K562 (cell line): ENCODE results near the gene SHANK1. TPM values are rescaled to one million over a fixed set of nuclear protein-coding genes. Genes with fewer than 3 reads are reported as not detected.

Experiments
- ATAC-seq: fragments of 200-7000 bp; cut with Tn5 transposase; 3 replicates; pipeline ENCODE4 v1.9.1; 2020; ENCODE audit warnings: moderate library complexity
- BruUV-seq: library from RNA; stranded (reverse); fragments of 400-500 nt; replicated peaks from 2 replicates; lab custom pipeline; 2021; lab: Mats Ljungman, UMichigan
- CTCF ChIA-PET: fragments of 300-600 bp; formaldehyde crosslinking; extraction: SDS; loops from one replicate; lab custom pipeline; 2021; ENCODE audit warnings: low intra/inter-chr PET ratio; lab: Yijun Ruan, JAX
- POLR2A ChIA-PET: fragments of 300-600, 350-650 bp; sonication (Branson Sonifier 250); formaldehyde crosslinking; extraction: SDS; loops from one replicate; lab custom pipeline; 2021; ENCODE audit warnings: antibody characterized with exemption, inconsistent platforms; lab: Yijun Ruan, JAX
- DNase-seq, 4 experiments: peaks; one replicate each; pipeline versions ENCODE4 v3.0.0 to v3.0.0-alpha.2; 2011 to 2018; ENCODE audit warnings: low spot score in 3 of 4, mixed read lengths in 3 of 4; ENCODE audit errors: extremely low read depth in 1 of 4
- FAIRE-seq: peaks from 2 replicates; lab custom pipeline; 2011; peaks lifted over from hg19 to GRCh38; lab: Jason Lieb, UNC
- H2AFZ ChIP-seq: 2 replicates; pipeline ENCODE4 v1.6.0; 2011; ENCODE audit warnings: low read depth, low read length, control low read depth, inconsistent platforms
- H3K27ac ChIP-seq: fragments of 200-600 bp; 3 replicates; pipeline ENCODE4 v1.8.0; 2011; ENCODE audit warnings: low read depth, mild to moderate bottlenecking, control low read depth, inconsistent platforms, low read length, moderate library complexity, mixed read lengths; ENCODE audit errors: extremely low read depth
- H3K27me3 ChIP-seq, 2 experiments: fragments of 300-600 bp in 1 of 2; 2 replicates in 1 of 2; 3 replicates in 1 of 2; pipeline versions ENCODE4 v1.6.0 to v1.8.0; 2011; ENCODE audit warnings: inconsistent platforms in 2 of 2, low read length in 2 of 2, mild to moderate bottlenecking in 1 of 2, mixed read lengths in 1 of 2, moderate library complexity in 1 of 2; ENCODE audit not compliant: control insufficient read depth in 2 of 2, insufficient read depth in 2 of 2
- H3K36me3 ChIP-seq: fragments of 300-600 bp; 3 replicates; pipeline ENCODE4 v1.8.0; 2011; ENCODE audit warnings: mild to moderate bottlenecking, low read length, inconsistent platforms; ENCODE audit not compliant: control insufficient read depth, insufficient read depth
- H3K4me1 ChIP-seq, 2 experiments: fragments of 200-600 bp in 1 of 2; replicated peaks in 1 of 2; 2 replicates in 1 of 2; 3 replicates in 1 of 2; pipeline versions ENCODE4 v1.5.1 to v1.8.0; 2011; ENCODE audit warnings: inconsistent platforms in 2 of 2, low read length in 2 of 2, mild to moderate bottlenecking in 1 of 2, mixed read lengths in 1 of 2, moderate library complexity in 1 of 2; ENCODE audit not compliant: control insufficient read depth in 2 of 2, insufficient read depth in 2 of 2
- H3K4me2 ChIP-seq: 2 replicates; pipeline ENCODE4 v1.6.1; 2011; ENCODE audit warnings: low read length, control low read depth, inconsistent platforms, mixed read lengths; ENCODE audit not compliant: insufficient read depth
- H3K4me3 ChIP-seq: fragments of 200-600 bp; sonication (generic), shearing (Covaris generic); 2 replicates; pipeline ENCODE4 v1.5.1; 2016; ENCODE audit warnings: control low read depth, inconsistent platforms
- H3K79me2 ChIP-seq: fragments of 200-600 bp; 3 replicates; pipeline ENCODE4 v1.8.0; 2011; ENCODE audit warnings: low read length, inconsistent platforms; ENCODE audit not compliant: control insufficient read depth, insufficient read depth
- H3K9ac ChIP-seq, 2 experiments: 2 replicates each; pipeline versions ENCODE4 v1.6.0 to v1.6.1; 2011; ENCODE audit warnings: low read depth in 2 of 2, low read length in 2 of 2, control low read depth in 1 of 2, inconsistent platforms in 1 of 2, mild to moderate bottlenecking in 1 of 2, mixed read lengths in 1 of 2; ENCODE audit not compliant: insufficient read depth in 1 of 2
- H3K9me1 ChIP-seq: one replicate; pipeline ENCODE4 v1.6.0; 2011; ENCODE audit warnings: inconsistent platforms, mild to moderate bottlenecking, low read length, moderate library complexity; ENCODE audit not compliant: control insufficient read depth, insufficient read depth
- H3K9me3 ChIP-seq: replicated peaks from 2 replicates; pipeline ENCODE4 v1.5.1; 2011; ENCODE audit warnings: low read depth, low read length, inconsistent platforms; ENCODE audit not compliant: control insufficient read depth, insufficient read depth
- H4K20me1 ChIP-seq: replicated peaks from 2 replicates; pipeline ENCODE4 v1.6.1; 2011; ENCODE audit warnings: low read length, inconsistent platforms, mixed read lengths; ENCODE audit not compliant: control insufficient read depth, insufficient read depth
- CCNT2 ChIP-seq: IDR thresholded peaks from 2 replicates; pipeline ENCODE4 v1.6.1; 2011; ENCODE audit warnings: borderline replicate concordance, low read depth, mild to moderate bottlenecking, moderate library complexity, mixed read lengths, low read length; ENCODE audit not compliant: insufficient read length; ENCODE audit errors: extremely low read depth
- CHD1 ChIP-seq: fragments of 200-600 bp; sonication (generic); IDR thresholded peaks from one replicate; pipeline ENCODE4 v1.6.1; 2012; ENCODE audit warnings: mild to moderate bottlenecking, moderate library complexity, low read length, inconsistent platforms
- FOXK2 ChIP-seq, 2 experiments: fragments of 450-650 bp; IDR thresholded peaks in 1 of 2; conservative IDR thresholded peaks in 1 of 2; 2 replicates each; pipeline ENCODE4 v1.6.1; 2016; ENCODE audit warnings: low read depth in 2 of 2, mild to moderate bottlenecking in 1 of 2
- HMG20B ChIP-seq: fragments of 250-450 bp; sonication (Bioruptor Pico); IDR thresholded peaks from 2 replicates; pipeline ENCODE4 v1.5.0; 2021; ENCODE audit warnings: mild to moderate bottlenecking
- LARP7 ChIP-seq: fragments of 450-650 bp; IDR thresholded peaks from 2 replicates; pipeline ENCODE4 v1.6.1; 2016
- NFXL1 ChIP-seq: fragments of 450-650 bp; formaldehyde crosslinking; IDR thresholded peaks from 2 replicates; pipeline ENCODE4 v1.4.0; 2021; ENCODE audit warnings: mild to moderate bottlenecking
- NR4A1 ChIP-seq, 2 experiments: fragments of 250-450 bp in 1 of 2; fragments of 450-650 bp in 1 of 2; sonication (Bioruptor Pico) in 1 of 2; IDR thresholded peaks; 2 replicates each; pipeline versions ENCODE4 v1.4.0 to v1.6.1; 2016 to 2020; ENCODE audit warnings: mild to moderate bottlenecking in 2 of 2, missing compliant biosample characterization in 1 of 2, missing genetic modification characterization in 1 of 2, moderate library complexity in 1 of 2
- WGBS: fragments of 100-300 bp; shearing (Covaris generic); methylation state at CpG from one replicate; pipeline ENCODE4 v1.1.6; 2016; ENCODE audit warnings: low coverage, mixed read lengths; ENCODE audit not compliant: insufficient coverage; ENCODE audit errors: missing lambda C conversion rate; 5-methylcytosine and 5-hydroxymethylcytosine counted together
- in situ Hi-C: fragments of 300-500 bp; cut with MboI; formaldehyde crosslinking; loops from 4 replicates; pipeline ENCODE4 v1.15.0; 2018; ENCODE audit warnings: inconsistent platforms, mixed read lengths
- intact Hi-C: fragments of 100-400 bp; cut with micrococcal nuclease; formaldehyde crosslinking; loops from 2 replicates; pipeline ENCODE4 v1.14.2; 2022
- polyA plus RNA-seq, 8 experiments: library from polyadenylated mRNA; depleted of rRNA in 4 of 8; stranded (reverse) in 5 of 8; unstranded in 3 of 8; fragments of >200 nt; fragmentation: Nextera tagmentation in 2 of 8; fragmentation: Illumina TruSeq in 1 of 8; extraction: Ambion mirVana in 2 of 8; extraction: Trizol in 1 of 8; gene quantifications; 2 replicates each; pipeline versions ENCODE4 v1.2.1 to v1.2.3, GENCODE V29; 2011 to 2014; ENCODE audit warnings: inconsistent platforms in 1 of 8, missing spikeins in 1 of 8
- total RNA-seq, 7 experiments: library from RNA; depleted of rRNA in 6 of 7; stranded (reverse); fragments of >200 nt in 6 of 7; fragmentation: Illumina TruSeq in 2 of 7; extraction: Trizol in 2 of 7; gene quantifications; 2 replicates each; pipeline versions ENCODE4 v1.2.1 to v1.2.3, GENCODE V29; 2011 to 2021; ENCODE audit warnings: low replicate concordance in 1 of 7

The SHANK1 gene
- total and polyA plus RNA-seq, 9 of the 15 experiments (the other 6 are each of a cell fraction or from before 2014, with no cell fraction given): 0.33 to 1.3 (median 0.55) TPM; not detected in 2

DNA sequence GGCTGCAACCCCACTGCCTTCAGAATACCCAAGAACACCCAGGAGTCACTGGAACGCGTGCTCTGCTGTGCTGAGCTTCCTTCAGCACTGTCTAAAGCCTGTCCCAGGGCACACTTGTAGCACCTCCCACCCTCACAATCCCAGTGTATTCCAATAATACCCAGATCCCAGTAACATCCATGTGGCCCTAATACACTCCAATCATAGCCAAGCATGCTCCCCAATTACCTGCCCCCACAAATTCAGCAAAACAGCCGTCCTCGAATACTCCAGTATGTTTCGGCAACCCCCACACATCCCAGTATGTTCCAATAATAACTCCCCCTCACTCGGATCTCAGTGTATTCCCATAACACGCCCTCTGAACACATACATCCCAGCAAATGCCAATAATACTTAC, 29.2 kb downstream of the SHANK1 start:
- 0% methylated on average over 7 of the region's 7 CpGs for WGBS
- CTCF ChIA-PET: no interaction called here
- H3K27me3 ChIP-seq: peaks cover 13 to 44% of the 10 kb centered on the region in 2 experiments; a peak in 4 of 5 replicates

DNA sequence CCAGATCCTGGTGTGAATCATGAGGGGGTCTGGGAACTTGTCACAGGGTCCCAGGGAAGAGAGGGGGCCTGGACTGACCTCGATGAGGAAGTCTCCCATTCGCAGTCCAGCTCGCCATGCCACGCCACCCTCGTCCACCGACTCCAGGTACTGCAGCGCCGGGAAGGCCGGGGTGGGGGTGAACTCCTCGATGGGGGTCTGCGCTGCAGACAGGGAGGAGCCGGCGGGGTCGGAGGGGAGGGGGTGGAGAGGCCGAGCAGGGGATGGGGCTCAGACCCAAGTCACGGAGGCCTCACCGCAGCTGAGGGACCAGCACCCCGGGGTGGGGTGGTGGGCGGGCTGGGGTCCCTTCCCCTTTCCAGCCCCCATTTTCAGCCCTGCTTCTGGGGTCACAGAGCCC, 30.8 kb downstream of the SHANK1 start:
- peaks cover 13% of the 10 kb centered on the region for H4K20me1 ChIP-seq
- H2AFZ ChIP-seq: no peak overlapping the region
- H3K4me2 ChIP-seq: no peak overlapping the region
- POLR2A ChIA-PET: no interaction called here
- FAIRE-seq (no peak), ATAC-seq (no peak), DNase-seq (no peak)
- in situ Hi-C loops (no loop called here), intact Hi-C loops (no loop called here)
- no TSS peak for BruUV-seq
- H3K79me2 ChIP-seq: no peaks in the 10 kb centered on the region
- H3K9ac ChIP-seq: no peak overlapping the region
- CTCF ChIA-PET: no interaction called here
- no peaks in the 10 kb centered on the region for H3K36me3 ChIP-seq
- TF ChIP-seq CCNT2 (no peak), LARP7 (no peak), NR4A1 (CRISPR knock-in tag; IDR thresholded peaks at IDR 0.05) (no peak), NR4A1 (tag; IDR thresholded peaks at IDR 0.05) (no peak), NFXL1 (no peak), CHD1 (no peak), FOXK2 (conservative IDR thresholded peaks at IDR 0.05 in 1 of 2, IDR thresholded peaks at IDR 0.05 in 1 of 2; ENCODE audit: low read depth in 2 of 2) (no peak)
- H3K27me3 ChIP-seq: peaks cover 20 to 45% of the 10 kb centered on the region in 2 experiments; a peak in 4 of 5 replicates
- H3K9me1 ChIP-seq: no peaks in the 10 kb centered on the region
- 9% methylated on average over 11 of the region's 19 CpGs for WGBS
- H3K9me3 ChIP-seq: no peaks in the 10 kb centered on the region
- H3K4me1 ChIP-seq: peaks cover 0 to 18% of the 10 kb centered on the region in 2 experiments; a peak in 2 of 5 replicates
- H3K27ac ChIP-seq: no peak overlapping the region
- no peak overlapping the region for H3K4me3 ChIP-seq

More for the DNA sequence above, 29.2 kb downstream of the SHANK1 start:
- Histone ChIP-seq H3K9me1 (no peaks in the 10 kb centered on the region), H3K9ac (no peak overlapping the region), H4K20me1 (peaks cover 13% of the 10 kb centered on the region), H3K79me2 (no peaks in the 10 kb centered on the region), H3K27ac (no peak overlapping the region), H3K4me2 (no peak overlapping the region), H3K9me3 (no peaks in the 10 kb centered on the region), H2AFZ (no peak overlapping the region), H3K4me1 (peaks cover 0 to 29% of the 10 kb centered on the region in 2 experiments; a peak in 2 of 5 replicates), H3K4me3 (no peak overlapping the region), H3K36me3 (no peaks in the 10 kb centered on the region)
- intact Hi-C loops (no loop called here), in situ Hi-C loops (no loop called here)
- DNase-seq: no peak
- no peak for TF ChIP-seq HMG20B
- BruUV-seq: no TSS peak
- POLR2A ChIA-PET: interaction anchor here (0.8 kb wide), 1 partner anchor 43 kb away, joined by 3 read pairs; no protein-coding TSS in a partner anchor
- FAIRE-seq: no peak
- ATAC-seq: no peak
